GM19238 (cell line): ENCODE data around the gene RASSF5.
A peak's percentile ranks its signal among the peaks of the same experiment; 100 is the strongest.

Experiments
- DNase-seq: peaks from one replicate; pipeline ENCODE4 v3.0.0; 2011; ENCODE audit warnings: low spot score; ENCODE audit not compliant: insufficient read length

The RASSF5 gene

DNA sequence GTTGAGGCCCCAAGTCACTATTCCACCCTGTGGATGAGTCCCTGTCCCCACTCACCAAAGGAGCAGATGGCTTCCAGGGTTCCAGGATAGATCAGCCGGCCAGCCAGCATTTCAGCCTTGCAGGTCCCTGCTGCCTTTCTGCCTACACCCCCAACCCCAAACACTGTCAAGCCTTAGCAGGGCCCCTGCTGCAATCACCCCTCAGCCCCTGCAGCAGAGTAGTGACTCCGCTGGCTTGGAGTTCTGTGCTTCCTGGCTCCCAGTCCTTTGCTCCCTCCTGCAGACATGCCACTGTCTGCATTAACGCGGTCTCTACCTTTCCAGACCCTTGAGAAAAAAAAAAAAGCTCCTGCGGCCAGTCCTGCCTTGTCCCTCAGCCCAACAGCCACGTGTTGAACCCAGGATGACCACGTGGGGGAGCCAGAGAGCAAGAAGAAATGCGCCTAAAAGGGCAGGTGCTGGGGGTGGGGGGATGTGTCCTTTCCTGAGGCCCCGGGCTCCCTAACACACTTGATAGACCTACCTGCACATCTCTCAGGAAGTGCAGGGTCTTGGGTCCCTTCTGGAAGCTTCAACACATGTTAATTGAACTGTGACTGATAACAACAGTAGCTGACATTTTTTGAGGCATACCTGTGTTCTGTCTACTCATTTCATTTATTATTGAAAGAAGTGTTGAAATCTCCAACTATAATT lies 37.4 kb downstream of the RASSF5 start:
- peak; percentile 78 for DNase-seq

DNA sequence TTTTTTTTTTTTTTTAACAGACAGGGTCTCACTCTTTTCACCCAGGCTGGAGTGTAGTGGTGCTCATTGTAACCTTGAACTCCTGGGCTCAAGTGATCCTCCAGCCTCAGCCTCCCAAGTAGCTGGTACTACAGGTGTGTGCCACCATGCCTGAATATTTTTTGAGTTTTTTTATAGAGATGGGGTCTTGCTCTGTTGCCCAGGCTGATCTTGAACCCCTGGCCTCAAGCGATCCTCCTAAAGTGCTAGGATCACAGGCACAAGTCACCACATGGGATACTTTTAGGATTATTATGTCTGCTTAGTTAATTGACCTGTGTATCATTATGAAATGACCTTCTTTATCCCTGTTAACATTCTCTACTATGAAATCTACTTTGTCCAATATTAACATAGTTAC lies 38.0 kb downstream of the RASSF5 start:
- DNase-seq = no peak

- DNase-seq = no peak
Measured at GRCh38 chr1:206547104-206547503, 39.8 kb downstream of the RASSF5 start.

- no peak for DNase-seq
Measured at GRCh38 chr1:206550446-206550845, 43.1 kb downstream of the RASSF5 start.

GRCh38 chr1:206551296-206551985 lies 44.1 kb downstream of the RASSF5 start:
- no peak for DNase-seq

DNA sequence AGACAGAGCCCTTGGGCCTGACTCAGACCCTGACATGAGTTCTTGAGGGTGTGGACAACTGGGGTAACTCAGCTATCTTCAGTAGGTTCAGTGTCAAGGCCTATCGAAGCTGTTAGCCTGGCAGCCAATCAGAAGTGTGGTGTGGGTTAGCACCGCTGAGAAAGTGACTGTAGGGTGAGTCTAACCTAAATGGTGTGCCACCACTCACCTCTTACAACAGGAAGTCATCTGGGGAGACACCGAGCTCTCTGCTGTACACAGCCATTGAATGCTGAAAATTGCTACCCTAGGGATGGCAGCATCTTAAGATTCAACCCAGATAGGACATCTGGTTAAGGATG lies 44.6 kb downstream of the RASSF5 start:
- DNase-seq = no peak

DNA sequence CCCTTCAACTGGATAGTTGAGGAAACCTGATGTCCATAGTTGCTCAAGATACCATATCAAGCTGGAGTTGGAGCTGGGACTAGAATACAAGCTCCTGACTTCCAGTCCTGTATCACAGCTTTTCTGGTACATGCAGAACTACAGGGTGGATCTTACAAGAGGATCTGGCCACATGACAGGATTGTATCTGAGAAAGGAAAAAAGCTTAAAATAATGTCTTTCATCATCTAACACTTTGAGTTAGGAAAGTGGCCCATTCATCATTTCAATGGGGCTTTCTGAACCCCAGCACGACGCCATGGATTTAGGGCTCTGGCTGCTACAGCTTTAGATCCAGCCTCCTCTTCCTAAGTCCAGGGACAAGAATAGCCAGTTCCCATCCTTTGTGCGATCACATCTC lies 46.9 kb downstream of the RASSF5 start:
- DNase-seq = no peak

DNA sequence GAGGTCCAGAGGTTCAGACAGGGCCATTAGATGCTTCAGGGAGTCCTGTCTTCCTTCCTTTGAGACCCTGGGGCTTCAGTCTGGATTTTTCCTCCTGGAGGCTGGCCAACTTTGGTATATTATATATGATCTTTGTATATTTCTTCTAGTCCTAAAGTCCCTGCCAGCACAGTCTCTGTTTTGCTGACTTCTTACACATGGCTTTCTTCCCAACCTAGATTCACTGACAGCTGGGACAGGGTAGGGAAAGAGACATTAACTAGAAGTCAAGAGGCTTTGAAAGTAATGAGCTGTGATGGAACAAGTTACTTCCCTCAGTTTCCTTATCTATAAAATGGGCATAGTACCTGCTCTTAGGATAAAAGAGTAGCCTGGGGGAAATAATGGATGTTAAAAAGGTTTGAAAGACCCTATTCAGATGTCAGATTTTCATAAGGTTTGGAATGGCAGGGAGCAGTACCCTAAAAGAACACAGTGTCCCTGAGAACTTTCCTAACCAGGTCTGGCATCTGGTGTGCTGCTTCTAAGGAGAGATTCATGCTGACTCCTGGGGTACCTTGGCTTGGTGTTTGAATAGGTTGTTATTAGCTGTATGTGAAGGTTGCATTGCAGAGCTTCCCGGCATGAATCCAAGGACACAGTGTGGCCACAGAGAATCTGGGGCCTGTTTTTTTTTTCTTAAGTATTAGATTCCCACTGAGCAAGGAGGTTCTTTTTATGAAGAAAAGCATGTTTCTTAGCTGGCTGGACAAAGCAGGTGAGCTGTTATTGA lies 47.6 kb downstream of the RASSF5 start:
- DNase-seq = no peak

GRCh38 chr1:206555473-206555935 lies 48.2 kb downstream of the RASSF5 start:
- DNase-seq = no peak

DNA sequence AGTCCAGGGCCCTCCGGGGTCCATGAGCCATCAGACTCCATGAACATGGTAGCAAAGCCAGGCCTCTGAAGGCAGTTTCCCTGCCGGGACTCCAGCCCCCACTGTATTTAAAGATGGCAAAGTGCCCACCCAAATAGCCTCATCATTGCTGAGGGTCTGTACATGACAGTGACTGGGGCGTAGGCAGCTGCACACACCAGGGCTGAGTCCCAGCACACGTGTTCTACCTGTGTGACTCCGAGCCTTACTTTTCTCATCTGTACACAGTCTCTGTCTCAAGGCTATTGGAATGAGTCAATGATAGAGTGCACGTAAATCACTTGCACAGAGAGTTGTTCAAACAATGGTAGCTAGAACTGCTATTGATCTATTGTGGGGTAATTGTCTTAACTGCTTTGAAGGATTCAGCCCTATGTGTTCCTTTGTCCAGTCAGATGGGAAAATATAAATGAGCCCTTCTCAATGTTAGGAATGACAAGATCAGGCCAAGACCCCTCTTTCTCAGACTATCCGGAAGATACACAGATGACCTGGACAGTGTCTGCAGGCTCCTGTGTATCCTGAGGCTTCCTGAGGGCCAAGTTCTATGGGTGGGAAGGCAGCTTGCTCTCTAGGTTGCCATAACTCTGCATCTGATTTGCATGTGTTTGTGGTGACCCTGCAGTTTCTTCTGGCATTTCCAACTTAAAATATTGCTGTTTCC lies 48.9 kb downstream of the RASSF5 start:
- no peak for DNase-seq

DNA sequence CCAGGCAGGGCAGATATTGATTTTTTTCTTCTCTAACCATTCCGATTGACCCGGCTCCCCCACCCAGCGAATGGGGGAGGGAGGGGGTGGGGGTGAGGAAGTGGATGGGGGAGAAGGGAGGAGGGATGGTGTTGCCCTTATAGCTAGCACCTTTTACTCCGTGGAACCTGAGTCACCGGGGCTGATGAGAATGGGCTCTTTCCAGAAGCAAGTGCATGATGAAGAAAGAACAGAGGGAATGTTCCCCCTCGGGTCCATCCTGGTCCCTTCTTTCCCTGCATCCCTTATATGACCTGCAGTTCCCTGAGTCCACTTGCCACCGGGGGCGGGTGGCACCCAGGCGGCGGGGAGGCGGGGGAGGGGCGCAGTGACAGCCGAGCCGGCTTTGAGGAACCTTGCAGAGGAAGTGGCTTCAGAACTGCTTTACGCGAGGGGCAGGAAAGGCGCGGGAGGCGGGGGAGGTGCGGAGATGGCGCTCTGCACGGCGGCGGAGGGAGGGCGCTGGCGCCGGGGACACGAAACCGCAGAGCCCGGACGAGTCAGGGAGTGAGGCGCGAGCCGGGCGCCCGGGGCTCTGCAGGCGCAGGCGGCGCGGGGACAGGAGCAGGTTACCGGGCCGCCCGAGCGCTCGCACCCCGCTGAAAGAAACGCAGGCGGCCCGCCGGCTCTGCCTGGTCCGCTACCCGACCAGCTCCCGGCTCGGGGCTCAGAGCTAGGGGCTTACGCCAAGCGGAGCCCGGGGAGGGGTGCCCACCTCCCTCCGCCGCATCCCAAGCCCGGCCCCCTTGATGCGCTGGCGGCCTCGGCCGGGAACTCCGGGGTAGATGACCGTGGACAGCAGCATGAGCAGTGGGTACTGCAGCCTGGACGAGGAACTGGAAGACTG lies 49.7 kb downstream of the RASSF5 start:
- DNase-seq = peak; percentile 69

DNA sequence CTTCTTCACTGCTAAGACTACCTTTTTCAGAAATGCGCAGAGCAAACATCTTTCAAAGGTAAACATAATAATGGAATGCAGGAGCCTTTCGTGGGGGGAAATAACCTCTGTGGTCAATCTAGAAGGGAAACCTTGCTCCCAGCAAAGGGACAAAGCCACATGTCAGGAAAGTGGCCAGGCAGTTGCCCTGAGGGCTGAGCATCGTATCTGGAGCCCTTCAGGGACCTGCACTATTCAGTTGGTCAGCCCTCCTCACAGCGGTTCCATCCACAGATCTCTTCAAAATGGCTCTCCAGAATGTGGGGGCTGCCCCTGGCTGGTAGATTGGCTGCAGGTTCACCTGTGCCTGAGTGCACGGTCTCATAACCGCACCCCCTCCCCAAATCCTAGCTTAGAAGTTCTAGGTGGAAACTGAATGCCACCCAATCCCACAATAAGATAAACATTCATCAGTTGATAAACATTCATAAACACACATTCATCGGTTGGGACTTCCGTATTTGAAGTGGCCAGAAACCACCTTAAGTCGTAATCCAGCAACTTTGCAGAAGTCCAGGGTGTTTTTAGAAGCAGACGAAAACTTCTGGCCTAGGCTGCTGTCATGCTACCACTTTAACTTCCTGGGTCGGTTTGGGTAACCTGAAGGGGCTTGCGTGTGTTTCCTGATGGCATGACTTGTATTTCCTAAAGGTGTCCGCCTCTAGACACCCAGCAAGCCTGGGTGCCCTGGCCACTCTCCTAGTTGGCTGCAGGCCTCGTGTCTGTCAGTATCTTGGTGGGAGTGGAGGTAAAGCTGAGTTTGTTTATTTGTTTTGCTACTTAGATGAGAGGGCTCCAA lies 50.5 kb downstream of the RASSF5 start:
- DNase-seq = no peak

DNA sequence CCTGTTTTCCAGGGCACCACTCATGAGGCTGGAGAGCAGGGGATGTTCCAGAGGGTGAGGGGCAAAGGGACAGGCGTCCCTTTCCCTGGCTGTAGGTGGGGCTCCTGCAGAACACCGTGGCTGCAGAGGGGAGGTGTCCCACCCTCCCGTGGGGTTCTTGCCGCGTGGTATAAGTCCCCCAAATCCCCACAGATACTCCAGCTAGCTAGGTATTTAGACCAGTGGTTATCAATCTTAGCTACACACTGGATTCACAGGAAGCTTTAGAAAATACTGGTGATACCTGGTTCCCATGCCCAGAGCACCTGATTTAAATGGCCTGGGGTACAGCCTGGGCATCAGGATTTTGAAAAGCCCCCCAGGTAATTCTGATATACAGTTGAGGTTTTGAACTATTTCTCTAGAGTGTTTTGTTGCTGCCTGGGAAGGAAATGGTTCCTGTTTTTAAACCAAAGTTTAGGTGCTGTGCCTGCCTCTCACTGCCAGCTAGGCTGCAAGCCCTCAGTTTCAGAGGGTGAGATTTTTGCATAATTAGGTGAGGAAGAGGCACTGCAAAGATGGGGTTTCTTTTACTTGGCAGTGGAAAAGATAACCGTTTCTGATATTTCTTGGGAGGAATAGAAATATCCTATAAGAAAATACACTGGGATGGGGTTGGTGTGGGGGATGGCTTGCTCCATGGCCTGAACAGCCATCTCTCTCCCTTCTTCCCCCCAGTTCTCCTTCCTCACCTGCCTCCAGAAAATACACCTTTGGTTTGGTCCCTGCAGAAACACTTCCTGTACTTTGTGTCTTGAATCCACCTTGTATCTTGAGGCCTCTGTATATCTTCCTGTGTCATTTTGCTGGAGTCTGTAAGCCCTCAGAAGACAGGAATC lies 51.7 kb downstream of the RASSF5 start:
- no peak for DNase-seq

DNA sequence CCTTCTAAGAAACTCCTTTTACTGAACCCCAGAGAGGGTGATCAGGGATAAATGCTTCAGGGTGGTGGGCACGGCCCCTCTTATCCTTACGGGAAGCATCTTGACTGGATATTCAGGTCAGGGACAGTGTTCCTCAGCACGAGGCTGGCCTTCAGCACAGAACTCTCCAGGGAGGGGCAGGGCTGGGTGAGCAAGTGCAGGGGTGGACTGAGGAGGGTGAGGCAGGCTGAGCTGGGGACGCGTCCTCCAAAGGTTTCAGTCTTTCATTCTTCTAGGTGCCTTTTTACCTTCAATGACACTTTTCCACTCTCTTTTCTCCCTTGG lies 52.3 kb downstream of the RASSF5 start:
- no peak for DNase-seq

DNA sequence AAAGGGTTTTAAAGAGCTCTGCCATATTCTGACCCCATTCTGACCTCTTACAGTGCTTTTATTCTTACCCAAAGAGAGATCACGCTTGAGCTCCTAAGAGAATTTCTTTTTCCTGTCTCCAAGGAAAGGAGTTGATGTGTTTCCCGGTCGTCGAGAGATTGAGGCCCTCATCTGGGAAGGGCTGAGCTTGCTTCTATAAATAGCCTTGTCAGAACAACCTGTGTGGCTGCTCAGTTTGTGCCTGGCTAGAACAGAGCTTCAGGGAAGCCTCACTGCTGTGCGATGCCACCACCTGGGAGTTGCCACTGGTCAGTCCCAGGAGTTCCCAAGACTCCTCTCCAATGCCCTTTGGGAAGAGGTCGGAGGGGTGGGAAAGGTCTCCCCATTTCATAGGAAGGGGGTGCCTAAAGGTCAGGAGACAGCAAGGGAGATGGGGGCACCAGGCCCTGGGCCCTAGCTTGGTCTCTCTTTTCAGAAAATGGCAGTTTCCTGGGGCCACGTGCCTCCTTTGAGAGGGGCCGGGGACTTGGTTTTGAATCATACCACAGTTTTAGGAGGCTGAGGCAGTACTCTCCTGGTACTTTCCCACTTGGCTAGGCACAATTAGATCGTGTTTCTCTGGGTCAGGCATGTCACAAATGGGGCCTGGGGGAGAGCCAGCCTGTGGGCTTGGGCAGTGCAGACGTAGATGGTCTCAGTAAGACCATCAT lies 52.8 kb downstream of the RASSF5 start:
- no peak for DNase-seq

DNA sequence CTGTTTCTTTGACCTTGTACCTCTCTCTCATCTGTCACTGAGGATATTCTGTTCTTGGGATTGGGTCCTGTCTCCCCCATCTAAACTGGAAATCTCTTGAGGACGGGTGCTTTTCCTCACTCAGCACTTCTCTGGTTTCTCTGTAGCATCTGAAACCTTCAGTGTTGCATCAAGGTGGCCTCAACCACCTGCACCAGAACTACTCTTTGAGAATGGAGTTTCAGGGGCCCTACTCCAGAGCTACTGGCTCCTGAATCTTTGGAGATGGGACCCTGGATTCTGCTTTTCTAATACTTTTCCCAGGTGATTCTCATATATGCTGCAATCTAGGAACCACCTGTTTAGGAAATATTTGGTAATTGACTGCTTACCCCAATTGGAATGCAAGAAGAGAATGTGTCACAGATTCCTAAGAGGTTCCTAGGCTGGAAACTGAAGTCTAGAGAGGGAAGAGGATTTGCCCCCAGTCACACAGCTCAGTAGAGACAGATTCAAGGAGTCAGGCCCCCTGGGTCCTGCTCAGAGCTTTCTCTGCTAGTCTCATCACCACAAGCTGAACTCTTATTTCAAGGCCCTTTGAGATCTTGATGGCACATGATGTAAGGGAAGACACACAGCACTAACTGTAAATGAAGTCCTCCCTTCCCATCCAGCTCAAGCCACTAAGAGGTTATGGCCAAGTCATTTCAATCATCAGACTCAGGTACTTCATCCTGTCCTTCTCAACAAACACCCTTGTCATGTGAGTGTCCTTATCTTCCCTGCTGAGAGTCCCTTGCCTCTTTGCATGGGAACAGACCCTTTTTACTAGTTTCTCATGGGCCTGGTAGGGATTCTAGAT lies 56.3 kb downstream of the RASSF5 start:
- DNase-seq = no peak

DNA sequence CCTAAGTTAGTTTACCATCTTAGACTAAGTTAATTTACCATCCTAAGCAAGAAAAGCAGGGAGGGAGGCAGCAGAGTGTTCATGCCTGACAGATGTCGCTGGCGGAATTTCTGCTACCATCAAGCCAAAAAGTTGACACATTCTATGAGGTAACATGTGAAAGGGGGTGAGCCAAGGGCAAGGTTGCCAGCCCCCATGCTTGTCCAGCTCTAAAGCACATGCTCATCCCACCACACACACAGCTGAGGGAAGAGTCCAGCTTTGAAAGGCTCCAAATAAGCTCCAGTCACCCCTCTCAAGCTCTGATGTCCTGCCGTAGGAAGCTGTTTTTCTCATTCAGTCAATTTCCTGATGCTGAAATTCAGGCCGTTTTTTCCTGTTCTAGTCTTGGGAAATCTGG lies 58.7 kb downstream of the RASSF5 start:
- DNase-seq = no peak

DNA sequence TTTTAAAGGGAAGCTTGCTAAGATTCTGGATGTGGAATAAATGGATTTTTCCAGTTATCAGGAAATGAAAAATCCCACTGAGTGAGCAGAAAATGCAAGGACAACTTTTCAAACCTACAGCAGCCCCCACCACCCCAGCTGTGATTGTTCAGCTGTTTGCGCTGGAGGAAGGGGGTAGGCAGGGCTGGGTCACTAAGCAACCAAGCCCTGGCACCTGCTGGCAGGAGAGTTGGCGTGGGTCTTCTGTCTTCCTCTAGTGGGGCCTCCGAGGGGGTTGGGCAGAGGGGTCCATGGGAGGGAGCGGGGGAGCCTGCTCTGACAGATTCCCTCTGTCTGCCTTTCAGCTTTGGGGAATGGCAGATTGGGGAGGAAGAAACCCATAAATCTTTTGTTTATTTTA lies 59.7 kb downstream of the RASSF5 start:
- DNase-seq = no peak
